HG02981 (cell line): Measurements from ENCODE around the gene XRN2.

Experiments
- ATAC-seq: cut with Tn5 transposase; IDR thresholded peaks from one replicate; pipeline ENCODE4 v1.9.1; 2021; ENCODE audit warnings: mild to moderate bottlenecking, moderate library complexity; ENCODE audit not compliant: unreplicated experiment

XRN2 gene, protein sequence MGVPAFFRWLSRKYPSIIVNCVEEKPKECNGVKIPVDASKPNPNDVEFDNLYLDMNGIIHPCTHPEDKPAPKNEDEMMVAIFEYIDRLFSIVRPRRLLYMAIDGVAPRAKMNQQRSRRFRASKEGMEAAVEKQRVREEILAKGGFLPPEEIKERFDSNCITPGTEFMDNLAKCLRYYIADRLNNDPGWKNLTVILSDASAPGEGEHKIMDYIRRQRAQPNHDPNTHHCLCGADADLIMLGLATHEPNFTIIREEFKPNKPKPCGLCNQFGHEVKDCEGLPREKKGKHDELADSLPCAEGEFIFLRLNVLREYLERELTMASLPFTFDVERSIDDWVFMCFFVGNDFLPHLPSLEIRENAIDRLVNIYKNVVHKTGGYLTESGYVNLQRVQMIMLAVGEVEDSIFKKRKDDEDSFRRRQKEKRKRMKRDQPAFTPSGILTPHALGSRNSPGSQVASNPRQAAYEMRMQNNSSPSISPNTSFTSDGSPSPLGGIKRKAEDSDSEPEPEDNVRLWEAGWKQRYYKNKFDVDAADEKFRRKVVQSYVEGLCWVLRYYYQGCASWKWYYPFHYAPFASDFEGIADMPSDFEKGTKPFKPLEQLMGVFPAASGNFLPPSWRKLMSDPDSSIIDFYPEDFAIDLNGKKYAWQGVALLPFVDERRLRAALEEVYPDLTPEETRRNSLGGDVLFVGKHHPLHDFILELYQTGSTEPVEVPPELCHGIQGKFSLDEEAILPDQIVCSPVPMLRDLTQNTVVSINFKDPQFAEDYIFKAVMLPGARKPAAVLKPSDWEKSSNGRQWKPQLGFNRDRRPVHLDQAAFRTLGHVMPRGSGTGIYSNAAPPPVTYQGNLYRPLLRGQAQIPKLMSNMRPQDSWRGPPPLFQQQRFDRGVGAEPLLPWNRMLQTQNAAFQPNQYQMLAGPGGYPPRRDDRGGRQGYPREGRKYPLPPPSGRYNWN

DNA sequence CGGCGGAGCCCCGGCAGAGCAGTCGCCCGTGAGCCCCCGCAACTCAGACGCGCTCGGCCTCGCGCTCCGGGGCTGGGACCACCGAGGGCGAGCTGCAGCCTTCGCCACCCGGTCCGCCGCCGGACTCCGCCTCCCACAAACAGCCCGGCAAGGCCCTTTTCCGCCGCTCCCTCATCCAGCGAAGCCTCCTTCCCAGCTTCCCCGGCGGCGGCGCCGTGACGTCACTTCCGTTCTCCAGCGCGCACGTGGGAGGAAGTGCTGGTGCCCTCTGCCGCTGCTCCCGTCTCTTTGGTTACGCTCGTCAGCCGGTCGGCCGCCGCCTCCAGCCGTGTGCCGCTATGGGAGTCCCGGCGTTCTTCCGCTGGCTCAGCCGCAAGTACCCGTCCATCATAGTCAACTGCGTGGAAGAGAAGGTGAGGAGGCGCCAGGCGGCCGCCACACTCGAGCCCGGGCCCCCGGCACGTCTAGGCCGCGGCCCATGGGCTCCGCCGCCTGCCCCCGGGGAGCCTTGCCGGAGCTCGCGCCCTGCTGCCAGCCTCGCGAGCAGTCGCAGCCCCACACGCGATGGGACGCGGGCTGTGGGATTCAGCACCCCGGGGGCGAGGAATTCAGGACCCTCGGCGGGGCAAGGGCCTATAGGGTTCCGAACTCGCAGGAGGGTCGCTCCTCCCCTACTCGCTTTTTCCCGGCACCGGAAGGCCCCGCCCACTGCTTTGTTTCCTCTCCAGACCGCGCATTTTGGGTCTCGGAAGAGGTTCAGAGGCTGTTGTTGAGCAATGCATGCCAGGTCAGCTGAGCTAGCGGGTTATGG, at the start of gene XRN2:
TSS of gene XRN2 (plus strand) at position 271 of the 811 bp plus-strand sequence. CDS start at position 339, 68 bp downstream.
- peak; percentile 89 for ATAC-seq

- ATAC-seq: no peak
Observed at GRCh38 chr20:21257192-21257591, 45.9 kb upstream of the XRN2 start.

- no peak for ATAC-seq
Observed at GRCh38 chr20:21258411-21258810, 44.7 kb upstream of the XRN2 start.

GRCh38 chr20:21259346-21259745, 43.8 kb upstream of the XRN2 start:
- ATAC-seq: no peak

- ATAC-seq: no peak
Observed at GRCh38 chr20:21262812-21263211, 40.3 kb upstream of the XRN2 start.

DNA sequence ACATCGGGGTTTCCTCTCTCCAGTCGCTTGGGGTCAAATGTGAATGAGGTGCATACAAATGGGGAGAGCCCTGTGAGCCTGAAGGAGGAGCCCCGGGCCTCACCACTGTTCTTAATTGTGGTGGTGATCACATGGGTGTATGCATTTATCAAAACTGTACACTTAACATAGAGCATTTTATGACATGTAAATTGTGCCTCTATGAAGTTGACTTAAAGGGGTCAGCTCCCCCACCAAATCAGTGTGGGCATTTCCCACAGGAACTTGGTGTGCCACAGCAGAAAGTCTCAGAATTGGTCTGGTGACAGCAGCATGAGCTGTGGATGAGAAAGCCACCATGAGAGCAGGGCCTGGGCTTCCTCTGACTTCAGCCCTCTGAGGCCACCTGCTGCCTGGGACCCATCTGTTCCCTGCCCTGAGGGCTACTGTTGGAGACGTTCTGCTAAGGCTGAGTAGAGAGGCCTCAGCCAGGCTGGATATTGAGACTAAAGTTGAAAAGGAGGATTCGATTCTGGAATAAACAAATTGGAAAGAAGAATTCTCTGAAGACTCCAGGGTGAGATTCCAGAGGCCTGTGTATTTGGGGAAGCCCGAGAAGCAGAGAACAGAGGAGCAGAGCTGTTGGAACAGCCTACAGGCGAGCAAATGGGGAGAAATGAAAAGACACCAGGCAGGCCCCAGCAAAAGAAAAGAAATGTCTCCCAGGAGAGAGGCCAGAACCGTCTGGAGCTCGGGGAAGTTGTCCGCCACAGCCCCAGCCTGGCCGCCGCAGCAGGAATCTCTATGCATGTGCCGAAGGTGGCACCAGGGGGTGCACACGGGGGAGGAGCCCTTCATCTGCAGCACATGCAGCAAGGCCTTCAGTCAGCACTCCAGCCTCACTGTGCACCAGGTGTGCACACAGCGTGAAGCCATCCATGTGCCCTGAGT, 37.6 kb upstream of the XRN2 start:
- no peak for ATAC-seq

DNA sequence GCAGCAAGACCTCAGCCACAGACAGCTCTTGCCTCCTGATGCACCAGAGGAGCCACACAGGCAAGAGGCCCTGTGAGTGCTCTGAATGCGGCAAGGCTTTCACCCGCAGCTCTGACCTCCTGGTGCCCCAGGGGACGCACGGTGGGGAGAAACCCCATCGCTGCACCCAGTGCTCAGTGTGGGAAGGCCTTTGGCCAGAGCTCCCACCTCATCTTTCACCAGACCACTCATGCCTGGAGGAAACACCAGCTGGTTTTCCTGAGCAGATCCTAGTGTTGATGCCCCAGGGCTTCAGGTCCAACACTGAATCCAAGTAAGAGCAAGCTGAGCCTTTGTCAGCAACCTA, 37.0 kb upstream of the XRN2 start:
- ATAC-seq: no peak

DNA sequence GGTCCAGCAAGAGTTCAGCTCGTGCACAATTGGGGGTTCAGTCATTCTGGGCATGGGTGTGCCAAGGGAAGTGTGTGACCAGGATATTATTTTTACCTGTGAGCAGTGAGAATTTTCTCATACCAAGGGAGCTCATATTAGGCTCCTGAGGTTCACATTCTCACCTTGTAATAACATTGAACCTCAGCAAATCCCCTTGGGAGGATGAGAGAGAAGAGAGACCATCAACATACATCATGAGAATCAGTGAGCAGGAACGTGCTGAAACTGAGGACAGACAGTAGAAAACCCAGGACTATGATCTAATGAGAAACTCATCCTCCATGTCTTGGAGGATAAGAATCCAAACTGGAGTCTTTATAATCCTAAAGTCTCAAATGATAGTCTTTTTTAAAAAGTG, 33.4 kb upstream of the XRN2 start:
- no peak for ATAC-seq

DNA sequence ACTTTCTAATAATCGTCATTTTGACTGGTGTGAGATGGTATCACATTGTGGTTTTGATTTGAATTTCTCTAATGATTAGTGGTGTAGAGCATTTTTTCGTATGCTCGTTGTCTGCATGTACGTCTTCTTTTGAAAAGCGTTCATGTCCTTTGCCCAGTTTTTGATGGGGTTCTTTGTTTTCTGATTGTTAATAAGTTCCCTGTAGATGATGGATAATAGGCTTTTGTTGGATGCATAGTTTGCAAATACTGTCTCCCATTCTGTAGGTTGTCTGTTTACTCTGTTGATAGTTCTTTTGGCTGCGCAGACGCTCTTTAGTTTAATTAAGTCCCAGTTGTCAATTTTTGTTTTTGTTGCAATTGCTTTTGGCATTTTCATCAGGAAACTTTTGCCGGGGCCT, 32.3 kb upstream of the XRN2 start:
- no peak for ATAC-seq

- ATAC-seq: no peak
Observed at GRCh38 chr20:21272279-21272678, 30.9 kb upstream of the XRN2 start.

- no peak for ATAC-seq
Observed at GRCh38 chr20:21272679-21273078, 30.5 kb upstream of the XRN2 start.

DNA sequence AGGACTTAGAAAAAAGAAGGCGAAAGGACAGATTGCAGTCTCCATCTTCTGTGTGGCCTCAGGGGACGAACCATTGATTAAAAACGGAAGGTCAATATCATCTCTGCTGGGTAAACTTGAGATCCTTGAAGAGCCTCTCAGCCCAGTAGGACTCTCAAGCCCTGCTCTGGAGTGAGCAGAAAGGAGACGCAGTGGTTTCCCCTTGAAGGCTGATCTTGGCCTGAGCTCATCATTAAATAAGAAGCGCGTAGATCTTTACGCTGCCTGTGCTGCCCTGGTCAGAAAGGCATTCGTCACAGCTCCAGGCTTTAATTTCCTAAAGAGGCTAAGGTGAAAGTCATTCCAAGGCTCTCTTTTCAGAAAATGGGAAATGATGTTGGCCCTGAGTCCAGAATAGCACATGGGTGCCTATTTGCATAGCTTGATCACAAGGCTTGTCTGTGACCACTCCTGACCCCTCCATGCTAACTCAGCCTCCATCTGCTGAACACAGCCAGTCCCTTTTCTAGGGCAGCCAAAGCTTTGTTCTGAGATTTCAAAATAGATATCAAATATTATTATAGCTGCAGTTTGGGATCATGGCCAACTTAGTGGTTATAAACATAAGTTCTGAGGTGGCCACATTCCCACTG, 29.3 kb upstream of the XRN2 start:
- ATAC-seq: no peak

- no peak for ATAC-seq
Observed at GRCh38 chr20:21278829-21279228, 24.3 kb upstream of the XRN2 start.

DNA sequence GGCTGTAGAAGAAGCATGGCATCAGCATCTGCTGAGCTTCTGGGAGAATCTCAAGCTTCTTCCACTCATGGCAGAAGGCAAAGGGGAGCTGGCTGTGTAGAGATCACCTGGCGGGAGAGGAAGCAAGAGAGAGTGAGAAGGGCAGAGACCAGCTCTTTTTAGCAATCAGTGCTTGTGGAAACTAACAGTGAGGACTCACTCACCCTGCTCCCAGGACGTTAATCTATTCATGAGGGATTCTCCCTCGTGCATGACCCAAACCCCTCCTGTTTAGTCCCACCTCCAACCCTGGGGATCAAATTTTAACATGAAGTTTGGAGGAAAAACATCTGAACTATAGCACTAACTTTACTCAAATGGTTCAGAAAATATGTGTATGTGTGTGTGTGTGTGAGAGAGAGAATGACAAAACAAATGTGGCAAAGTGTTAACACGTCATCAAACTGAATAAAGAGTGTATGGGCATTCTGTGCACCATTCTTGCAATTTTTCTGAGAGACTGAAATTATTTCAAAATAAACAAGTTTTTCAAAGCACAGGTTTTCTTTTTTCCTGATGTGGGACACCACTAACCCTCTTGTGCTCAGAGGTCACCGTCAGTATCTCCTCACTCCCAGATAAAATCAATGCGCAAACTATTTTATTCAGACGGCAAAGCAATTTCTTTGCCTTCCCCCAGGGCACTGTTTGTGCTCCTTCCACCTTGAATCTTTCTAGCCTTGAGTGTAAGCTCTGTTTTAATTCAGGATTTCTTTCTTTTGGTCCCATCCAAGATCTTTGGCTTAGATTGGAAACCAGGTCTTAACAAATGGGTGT, 23.2 kb upstream of the XRN2 start:
- ATAC-seq: no peak

DNA sequence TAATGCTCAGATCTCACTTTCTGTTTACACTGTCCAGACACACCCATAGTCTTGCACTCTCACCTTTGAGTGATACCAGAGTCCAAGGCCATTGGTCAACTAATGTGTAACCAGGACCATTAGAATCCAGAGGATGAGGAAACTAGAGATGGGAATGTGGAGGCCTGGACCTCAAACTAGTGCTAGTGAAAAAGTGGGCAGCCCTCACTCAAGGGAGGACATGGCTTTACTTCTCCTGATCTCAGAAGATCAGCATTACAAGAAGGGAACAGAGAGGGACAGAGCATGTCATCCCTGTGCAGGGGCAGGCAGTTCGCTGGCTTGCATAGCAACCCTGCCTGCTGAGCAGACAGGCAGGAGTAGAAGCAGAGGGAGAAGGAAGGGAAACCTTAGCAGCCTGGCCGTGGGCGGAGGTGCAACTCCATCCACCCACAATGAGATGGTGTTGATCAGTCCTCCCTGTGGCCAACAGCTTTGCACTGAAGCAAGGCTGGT, 22.6 kb upstream of the XRN2 start:
- no peak for ATAC-seq

DNA sequence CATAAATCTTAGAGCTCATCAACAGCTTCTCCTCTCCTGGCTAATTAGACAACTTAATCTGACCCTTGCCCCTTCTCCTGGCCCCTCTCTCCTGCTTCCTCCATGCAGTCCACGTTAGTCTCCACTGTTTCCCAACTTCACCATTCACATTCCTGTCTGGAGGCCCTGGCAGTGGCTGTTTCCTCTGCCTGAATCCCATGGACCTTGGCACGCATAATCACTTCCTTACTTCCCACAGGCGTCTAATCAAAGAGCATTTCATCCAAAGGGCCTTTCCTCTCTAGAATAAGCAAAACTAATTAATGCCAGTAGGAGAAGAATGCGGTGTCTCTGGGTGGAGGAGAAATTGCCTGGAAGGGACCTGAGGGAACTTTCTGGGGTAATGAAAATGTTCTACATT, 16.4 kb upstream of the XRN2 start:
- ATAC-seq: no peak

DNA sequence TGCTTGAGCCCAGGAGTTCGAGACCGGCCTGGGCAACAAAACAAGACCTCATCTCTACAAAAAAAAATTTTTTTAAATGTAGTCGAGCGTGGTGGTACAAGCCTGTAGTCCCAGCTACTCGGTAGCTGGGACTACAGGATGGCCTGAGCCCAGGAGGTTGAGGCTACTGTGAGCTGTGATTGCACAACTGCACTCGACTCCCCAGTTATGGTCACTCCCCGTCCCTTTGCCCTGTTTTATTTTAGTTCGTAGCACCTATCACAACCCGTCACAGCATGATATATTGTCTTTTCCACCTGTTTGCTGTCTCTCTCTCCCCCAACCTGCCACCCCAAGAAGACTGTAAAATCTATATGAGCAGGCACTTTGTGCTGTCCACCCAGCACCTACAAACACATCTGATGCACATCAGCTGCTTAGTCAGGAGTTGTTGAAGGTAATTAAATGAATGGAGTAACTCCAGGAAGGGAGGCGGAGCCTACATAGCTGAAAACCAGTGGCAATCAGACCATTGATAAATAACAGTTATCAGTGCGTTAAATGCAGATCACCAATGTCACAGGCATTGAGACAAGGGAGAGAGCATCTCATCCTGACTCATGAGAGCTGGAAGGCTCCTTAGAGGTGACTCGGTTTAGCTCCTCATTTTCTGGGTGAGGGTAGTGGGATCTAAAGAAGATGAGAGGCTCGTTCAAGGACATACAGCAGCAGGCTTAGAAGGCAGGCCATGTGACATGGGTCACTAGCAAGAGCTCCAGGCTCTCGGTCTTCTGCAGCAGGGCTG, 14.4 kb upstream of the XRN2 start:
- no peak for ATAC-seq

DNA sequence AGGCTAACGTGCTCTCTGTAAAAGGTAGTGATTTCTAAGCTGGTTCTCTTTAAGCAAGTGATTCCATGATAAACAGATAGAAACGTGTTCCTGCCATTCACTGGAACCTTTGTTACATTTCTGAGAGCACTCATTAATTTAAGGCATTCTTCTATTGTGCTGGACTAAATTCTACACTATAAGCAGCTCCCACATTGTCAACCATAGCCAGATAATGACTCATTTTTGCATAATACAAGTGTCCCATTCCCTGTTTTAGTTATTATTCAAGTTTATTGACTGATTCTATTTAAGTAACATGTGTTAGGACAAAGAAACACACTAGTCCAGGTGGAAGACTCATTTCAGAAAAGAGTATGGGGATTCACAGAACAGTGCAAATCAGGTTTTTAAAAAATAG, 13.5 kb upstream of the XRN2 start:
- ATAC-seq: no peak
